HPDE6-E6E7 (cell line): ENCODE data around the gene PHB1.
"Not testable (repeated sequence)": the region's sequence is repeated elsewhere in the genome, so short reads cannot be mapped to it uniquely, and the experiment has no call there.

Source experiments
- DNase-seq: peaks from one replicate; pipeline ENCODE4 v3.0.0; 2011; ENCODE audit warnings: missing footprints; ENCODE audit errors: extremely low spot score

The PHB1 gene

DNA sequence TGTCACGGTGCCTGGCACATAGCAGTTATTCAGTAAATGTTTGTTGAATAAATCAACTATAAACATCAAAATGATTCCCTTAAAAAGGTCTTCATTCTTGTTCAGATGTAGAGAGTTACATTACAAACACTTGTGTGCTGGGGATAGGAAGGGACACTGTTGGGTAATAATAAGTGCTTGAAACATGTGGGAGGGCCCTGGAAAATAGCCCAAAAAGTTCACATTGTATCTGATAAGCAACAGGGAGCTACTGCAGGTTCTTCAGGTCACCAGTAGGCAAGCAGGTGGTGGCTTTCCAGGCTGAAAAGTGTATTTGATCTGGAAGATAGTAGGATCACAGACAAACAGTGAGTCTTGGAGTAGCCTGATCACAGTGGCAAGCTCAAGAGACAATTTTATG lies 33.6 kb downstream of the PHB1 start:
- no peak for DNase-seq

DNA sequence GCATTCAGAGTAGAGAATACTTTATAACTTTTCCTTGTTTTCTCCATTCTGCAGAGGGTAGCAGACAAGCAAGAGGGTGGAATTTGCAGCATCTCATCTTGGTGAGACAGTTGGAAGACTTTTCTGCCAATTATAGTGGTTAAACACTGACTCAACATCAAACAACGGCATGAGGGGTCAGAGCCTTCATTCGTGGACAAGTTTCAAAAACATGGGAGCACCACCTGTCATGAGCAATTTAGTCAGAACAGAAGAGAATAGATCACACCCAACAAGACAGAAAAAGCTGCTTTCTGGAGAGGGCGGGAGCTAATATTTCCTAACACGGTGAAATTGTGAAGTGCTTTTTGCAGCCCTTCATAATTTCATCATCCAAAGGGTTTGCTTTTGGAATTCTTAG lies 34.8 kb downstream of the PHB1 start:
- no peak for DNase-seq

DNA sequence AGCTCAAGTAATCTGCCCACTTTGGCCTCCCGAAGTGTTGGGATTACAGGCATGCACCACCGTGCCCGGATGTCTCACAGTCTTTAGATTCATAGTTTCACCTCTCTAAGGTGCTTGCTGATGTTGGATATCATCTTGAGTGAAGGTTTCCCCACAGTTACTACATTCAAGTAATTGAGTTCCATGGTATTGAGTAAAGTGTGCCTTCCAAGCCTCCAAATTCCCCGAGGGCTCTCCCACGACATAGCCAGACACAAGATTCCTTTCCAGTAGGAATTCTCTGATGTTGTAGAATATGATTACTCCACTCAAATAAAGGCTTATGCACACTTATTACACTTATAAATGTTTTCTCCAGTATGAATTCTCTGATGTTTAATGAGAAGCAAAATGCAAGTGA lies 36.4 kb downstream of the PHB1 start:
- DNase-seq: no peak

DNA sequence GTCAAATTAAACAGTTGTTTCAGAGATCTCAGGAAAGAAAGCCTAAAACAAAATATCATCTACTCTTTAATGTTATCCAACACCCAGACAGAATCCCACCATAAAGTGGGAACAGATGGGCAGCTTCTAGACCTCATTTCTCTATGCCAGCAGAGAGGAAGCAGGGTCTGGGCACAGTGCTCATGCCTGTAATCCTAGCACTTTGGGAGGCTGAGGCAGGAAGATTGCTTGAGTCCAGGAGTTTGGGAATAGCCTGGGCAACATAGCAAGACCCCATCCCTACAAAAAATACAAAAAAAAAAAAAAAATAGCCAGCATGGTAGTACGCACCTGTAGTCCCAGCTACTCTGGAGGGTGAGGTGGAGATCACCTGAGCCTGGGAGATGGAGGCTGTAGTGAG lies 39.1 kb downstream of the PHB1 start:
- DNase-seq: no peak

DNA sequence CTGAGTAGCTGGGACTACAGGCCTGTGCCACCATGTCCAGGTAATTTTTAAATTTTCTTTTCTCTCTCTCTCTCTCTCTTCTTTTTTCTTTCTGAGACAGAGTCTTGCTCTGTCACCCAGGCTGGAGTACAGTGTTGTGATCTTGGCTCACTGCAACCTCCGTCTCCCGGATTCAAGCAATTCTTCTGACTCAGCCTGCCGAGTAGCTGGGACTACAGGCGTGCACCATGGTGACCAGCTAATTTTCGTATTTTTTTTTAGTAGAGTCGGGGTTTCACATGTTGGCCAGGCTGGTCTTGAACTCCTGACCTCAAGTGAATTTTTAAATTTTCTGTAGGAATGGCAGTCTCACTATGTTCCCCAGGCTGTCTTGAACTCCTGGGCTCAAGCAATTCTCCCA lies 41.6 kb downstream of the PHB1 start:
- no peak for DNase-seq

DNA sequence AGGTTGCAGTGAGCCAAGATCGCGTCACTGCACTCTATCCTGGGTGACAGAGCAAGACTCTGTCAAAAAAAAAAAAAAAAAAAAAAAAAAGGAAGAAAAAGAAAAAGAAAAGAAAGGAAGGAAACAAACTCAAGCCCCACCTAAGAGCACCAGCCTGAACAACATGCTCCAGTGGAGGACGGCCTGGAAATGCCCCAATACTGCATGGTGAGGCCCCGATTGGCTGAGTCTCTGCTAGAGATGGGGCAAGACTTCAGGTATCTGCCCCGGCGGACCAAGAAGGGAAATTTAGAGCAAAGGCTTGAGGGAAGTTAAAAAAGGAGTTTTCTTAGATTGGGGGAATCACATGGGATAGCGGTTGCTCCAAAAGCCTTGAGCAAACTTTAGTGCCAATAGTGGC lies 42.3 kb downstream of the PHB1 start:
- no peak for DNase-seq

DNA sequence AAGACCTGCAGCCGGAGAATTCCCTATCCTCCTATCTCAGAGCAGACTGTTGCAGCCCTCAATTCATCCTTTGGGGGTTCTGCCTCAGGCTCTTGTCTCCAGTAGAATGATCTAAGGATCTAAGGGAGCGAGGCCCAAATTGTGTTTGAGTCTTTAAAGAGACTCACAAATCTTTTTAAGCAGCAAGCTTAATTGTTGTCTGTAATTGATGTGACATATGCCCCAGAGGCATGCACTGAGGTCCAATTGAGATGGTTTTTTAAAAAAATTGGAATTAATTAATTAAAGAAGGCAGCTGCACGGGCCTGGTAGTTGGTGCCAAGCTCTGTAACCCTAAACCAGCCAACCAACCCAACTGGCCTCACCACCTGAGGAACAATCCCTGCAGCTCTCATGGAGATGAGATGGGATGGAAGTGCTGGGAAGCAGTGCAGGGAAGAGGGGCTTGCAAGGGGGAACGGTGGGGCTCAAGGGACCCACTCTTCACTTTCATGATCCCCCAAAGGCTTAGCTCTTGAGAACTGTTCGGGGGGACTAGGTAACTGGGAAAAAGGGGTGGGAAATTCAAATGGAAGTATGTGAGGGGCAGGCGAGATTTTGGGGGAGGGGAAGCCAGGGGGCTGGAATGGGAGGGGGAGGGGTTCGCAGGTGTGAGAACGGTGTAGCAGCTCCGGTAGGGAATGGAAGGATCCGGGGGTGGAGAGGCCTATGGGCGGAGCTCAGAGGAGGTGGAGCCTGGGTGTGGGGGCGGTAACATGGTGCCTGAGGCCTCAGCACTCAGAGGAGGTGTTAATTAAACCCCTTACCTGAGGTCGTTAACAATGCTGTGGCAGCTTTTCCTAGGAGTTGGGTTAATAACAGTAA lies 43.5 kb downstream of the PHB1 start:
- DNase-seq: no peak

DNA sequence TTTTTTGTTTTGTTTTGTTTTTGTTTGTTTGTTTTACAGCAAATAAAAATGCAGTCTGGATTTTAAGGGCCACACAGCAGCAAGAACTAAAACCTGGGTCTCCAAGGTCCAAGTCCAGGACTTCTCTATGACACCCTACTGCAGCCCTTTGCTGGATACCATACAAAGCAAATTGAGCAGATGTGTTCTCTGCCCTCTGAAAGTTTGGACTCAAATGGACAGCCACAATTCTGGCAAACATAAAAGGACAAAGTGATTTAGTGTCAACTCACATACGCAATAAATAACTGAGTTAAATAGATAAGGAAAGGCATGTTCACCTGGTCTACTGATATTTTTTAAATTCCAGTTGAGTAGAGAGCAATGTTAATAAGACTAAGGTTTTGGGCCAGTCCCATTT lies 44.9 kb downstream of the PHB1 start:
- no peak for DNase-seq

DNA sequence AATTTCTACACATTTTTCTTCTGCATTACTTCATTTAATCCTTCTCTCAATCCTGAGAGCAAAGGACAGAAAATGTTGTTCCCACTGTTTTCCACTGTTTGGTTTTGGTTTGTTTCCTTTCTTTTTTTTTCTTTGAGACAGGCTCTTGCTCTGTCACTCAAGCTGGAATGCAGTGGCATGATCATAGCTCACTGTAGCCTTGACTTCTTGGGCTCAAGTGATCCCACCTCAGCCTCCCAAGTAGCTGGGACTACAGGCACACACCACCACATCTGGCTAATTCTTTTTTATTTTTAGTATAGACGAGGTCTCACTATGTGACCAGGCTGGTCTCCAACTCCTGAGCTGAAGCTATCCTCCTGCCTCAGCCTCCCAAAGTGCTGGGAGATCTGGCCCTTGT lies 45.6 kb downstream of the PHB1 start:
- DNase-seq: no peak

DNA sequence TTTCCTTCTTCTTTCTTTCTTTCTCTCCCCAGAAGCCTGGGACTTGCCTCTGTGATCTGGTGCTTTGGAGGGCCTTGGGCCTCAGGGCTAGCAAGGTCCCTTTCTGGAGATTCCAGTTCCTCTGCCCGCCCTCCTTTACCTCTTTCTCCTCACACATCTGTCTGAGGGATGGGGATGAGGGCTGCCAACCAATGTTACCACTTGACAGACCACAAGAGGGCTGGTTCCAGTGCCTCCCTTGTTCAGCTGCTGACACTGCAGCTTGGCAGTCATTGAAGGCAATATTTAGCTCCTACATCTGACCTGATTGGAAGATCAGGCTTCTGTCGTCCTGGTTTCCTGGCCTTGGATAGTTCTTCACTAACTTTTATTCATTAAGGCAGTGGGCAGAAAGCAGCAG lies 49.0 kb downstream of the PHB1 start:
- no peak for DNase-seq

DNA sequence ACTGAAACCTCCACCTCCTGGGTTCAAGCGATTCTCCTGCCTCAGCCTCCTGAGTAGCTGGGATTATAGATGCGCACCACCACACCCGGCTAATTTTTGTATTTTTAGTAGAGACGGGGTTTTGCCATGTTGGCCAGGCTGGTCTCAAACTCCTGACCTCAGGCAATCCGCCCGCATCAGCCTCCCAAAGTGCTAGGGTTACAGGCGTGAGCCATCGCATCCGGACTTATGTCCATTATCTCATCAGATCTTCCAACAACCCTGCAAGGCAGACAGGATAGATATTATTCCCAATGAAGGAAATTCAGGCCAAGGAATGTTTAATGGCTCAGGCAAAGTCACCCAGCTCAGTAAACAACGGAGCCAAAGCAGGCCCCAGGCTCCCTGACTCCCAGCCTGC lies 49.6 kb downstream of the PHB1 start:
- DNase-seq: not testable (repeated sequence)

DNA sequence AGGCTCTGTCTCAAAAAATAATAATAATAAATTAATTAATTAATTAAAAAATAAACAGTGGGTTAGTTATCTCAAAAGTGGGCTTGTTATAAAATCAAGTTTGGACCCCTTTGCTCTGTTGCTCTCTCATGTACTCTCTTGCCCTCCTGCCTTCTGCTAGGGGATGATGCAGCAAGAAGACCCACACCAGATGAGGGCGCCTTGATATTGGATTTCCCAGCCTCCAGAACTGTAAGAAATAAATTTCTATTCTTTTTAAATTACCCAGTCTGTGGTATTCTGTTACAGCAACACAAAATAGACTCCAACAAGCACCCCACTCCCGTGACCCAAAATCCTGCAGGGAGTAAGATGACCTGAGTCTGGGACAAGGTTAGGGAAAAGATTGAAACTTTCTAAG lies 50.6 kb downstream of the PHB1 start:
- DNase-seq: no peak

DNA sequence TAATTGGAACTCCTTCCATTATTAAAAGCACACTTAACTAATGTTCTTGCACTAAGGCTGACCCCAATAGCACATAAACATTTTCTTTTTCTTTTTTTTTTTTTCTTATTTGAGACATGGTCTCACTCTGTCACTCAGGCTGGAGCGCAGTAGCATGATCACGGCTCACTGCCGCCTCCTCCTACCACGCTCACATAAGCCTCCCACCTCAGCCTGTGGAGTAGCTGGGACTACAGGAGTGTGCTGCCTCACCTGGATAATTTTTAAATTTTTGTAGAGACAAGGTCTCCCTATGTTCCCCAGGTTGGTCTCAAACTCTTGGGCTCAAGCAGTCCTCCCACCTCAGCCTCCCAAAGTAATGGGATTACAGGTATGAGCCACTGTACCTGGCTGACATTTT lies 51.4 kb downstream of the PHB1 start:
- DNase-seq: no peak

DNA sequence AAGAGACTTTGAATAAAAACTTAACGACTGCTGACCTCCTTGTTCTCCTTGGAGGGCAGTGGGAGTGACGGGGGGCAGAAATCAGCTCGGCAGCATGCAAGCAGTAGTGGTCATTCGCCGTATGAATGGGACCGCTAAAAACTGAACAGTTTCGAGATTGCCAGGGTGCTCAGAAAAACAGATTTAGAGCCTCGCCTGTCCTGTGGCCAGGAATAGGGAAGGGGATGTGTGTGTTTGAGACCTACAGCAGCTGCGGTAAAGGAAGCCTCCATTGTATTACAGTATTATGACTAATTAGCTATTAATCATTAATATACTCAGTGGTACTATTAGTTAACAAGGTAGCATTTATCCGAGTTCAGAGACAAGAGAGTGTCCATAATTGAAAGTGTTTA lies 52.0 kb downstream of the PHB1 start:
- no peak for DNase-seq

DNA sequence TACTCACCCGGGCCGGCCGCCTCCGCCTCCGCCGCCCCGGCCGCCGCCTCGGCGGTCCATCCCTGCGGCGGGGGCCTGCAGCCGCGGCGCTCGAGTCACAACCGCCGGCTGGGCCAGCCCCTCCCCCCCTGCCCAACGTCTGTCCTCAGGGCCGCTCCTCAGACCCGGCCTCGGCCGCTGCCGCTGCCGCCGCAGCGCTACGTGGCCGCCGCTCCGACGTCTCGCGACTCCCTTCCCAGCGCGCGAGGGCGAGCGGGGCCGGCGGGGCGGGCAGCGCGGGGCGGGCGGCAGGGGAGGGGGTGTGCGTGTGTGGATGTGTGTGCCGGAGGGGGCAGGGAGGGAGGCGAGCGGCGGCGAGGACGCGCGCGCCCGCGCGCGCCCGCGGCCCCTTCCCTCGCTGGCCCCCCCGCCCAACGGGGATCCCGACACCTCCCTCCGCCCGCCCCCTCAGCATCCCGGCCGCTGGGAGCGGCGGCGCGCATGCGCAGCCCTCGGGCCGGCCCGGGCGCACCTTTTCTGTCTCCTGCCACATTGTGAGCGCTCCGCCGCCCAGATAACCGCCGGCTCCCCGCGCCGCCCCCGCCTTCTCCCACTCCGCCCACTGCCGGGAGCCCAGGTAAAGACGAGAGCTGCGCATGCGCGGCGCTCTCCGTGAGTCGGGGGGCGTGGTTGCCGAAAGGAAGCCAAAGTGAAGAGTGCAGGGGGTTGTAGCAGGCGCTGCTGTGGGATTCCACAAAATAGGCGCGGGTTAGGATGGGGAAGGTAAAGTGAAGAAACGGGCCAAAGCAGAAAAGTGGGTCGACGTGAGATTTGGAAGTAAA lies 52.6 kb downstream of the PHB1 start, which contains the start of gene ZNF652:
TSS of gene ZNF652 (minus strand) at position 349 of the 821 bp plus-strand sequence. CDS start 44,525 bp downstream, outside the sequence.
- peak; percentile 98 for DNase-seq

DNA sequence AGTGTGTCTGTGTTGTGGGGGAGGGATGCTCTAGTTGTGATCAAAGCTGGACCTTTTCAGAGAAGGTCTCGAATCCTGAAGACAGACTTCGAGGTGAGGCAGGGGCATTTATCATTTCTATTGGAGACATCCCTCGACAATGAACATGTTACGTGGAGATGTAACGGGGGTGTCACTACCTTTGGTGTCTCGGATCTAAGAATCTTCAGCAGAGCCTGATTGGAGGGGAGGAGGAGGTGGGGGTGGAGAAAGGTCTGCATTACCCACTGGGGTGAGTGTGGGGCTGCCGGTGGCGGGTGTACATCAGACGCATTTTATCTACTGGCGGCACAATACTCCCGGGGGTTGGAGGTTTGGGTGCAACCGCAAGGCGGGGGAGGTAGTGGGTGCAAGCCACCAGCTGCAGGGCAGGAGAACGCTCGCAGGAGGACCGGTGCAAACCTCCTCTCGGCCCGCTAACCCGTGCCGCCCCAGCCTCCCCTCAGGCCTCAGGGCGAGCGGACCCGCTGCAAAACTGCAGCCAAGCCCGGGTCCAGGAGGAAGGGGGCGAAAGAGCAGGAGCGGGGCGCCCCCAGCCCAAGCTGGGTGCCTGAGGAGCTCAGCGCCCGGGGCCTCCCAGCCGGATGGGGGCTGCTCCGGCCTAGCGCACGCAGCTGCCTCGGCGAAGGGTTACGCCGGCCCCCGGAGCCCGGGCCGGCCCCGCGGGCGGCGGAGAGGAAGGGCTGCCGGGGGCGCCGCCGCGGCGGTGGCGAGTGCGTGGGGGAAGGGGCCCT lies 53.4 kb downstream of the PHB1 start:
- peak; percentile 27 for DNase-seq

DNA sequence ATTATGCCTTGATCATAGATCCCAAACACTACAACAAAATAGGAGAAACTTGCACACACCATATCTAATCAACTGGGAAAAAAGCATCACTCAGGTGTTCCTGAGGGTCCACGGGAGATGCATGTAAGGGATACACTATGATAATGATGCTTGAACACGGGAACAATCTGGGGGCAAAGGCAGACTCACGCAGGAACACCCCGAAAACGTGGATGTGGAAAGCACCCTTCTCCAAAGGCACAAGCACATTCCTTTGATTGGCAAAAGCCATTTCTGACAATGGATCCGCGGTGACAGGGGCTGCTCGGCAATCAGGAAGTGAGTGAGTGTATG lies 53.9 kb downstream of the PHB1 start:
- DNase-seq: no peak

DNA sequence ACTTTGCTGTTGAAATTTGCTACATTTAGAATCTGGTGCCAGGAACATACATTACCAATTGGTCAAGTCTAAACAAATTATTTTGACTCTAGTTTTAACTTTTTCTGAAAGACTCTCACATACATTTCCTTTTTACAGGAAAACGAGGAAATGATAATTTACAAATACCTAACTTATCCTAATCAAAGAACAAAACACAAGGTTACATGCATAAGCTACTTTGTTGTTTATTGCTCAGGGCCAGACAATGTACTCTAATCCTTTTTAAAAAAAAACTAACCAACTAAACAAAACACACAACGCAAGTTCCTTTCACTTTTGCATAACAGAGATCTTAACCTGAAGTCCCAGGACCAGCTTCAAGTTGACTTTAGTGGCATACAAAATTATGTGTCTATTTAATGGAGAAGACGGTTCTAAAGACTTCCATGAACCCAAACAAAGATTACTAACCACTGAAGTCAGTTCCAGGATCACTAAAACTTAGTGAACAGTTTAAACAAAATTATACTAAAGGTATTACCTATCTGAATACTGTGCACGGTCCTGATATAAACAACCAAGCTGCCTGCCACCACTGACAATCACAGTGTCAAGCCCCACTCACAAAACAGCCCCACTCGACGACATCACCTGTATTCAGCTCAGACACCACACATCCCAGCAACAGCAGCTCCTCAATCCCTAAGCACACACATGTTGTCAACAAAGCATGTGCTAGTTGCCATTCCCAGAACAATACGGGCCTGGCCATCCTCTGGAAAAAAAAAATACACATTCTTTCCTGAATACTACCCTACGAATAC lies 54.5 kb downstream of the PHB1 start:
- no peak for DNase-seq

DNA sequence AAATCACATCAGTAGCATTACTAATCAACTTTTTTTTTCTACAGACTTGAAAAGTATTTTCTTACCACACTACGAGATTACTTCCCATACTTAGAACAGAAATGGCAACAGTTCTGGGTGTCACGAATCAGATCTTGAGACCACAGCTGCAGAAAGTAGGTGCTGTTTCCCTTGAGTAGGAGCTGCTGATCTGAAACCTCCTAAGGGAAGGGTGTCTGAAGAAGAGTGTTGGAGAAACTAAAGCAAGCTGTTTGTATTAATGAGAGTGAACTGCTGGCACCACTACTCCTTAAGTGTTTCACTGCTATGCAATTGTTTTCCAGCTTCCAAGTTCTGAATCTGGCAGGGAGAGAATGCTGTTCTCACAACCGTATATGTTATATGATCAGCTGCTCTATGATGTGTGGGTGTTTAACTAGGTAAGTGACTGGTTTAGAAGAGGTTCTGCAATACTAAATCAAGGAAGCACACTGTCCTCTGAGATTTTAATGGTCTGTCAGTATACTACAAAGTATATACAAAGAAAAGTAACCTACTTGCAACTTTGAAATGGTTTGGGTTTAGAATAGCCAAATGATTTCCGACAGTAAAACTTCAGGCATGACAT lies 55.9 kb downstream of the PHB1 start:
- no peak for DNase-seq

DNA sequence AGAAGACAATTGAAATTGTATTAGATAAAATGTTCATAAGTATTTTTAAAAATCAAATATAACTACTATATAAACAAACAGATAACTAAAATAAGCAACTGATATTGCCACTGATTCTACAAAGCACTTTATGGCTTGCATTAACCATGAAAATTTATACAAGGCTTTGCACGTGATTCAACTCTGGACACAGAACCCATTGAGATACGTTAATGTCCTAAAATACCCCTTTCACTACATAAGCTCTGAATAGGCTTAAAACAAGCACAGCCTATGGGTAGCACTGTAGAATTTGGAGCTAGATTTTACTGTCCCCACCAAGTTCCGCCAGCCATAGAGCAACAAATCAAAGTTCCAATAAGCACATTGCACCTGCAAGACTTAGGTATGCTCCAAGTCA lies 57.2 kb downstream of the PHB1 start:
- DNase-seq: no peak

DNA sequence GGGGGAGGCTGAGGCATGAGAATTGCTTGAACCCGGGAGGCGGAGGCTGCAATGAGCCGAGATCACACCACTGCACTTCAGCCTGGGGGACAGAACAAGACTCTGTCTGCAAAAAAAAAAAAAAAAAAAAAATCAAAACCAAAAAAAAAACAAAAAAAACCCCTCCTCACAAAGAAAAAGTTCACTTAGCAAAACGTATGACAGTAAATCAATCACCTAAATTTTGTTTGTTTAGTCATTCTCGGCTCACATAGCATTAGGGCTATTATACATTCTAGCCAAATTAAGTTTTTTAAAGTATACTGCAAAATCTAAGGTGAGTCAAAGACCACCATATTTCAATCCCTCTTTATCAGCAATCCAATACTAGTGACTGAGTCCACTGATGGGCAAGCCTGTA lies 58.4 kb downstream of the PHB1 start:
- DNase-seq: no peak
